Measurements from ENCODE around the gene MBNL2.
"Not testable (repeated sequence)": the region's sequence is repeated elsewhere in the genome, so short reads cannot be mapped to it uniquely, and the experiment has no call there.

- TF ChIP-seq, protein P1, sequence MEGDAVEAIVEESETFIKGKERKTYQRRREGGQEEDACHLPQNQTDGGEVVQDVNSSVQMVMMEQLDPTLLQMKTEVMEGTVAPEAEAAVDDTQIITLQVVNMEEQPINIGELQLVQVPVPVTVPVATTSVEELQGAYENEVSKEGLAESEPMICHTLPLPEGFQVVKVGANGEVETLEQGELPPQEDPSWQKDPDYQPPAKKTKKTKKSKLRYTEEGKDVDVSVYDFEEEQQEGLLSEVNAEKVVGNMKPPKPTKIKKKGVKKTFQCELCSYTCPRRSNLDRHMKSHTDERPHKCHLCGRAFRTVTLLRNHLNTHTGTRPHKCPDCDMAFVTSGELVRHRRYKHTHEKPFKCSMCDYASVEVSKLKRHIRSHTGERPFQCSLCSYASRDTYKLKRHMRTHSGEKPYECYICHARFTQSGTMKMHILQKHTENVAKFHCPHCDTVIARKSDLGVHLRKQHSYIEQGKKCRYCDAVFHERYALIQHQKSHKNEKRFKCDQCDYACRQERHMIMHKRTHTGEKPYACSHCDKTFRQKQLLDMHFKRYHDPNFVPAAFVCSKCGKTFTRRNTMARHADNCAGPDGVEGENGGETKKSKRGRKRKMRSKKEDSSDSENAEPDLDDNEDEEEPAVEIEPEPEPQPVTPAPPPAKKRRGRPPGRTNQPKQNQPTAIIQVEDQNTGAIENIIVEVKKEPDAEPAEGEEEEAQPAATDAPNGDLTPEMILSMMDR (IDR thresholded peaks at IDR 0.05) = not testable (repeated sequence)
- not testable (repeated sequence) for TF ChIP-seq POLR2AphosphoS5 (IDR thresholded peaks at IDR 0.05); POLR2A (IDR thresholded peaks at IDR 0.05; ENCODE audit: low read depth); EP300 (IDR thresholded peaks at IDR 0.05)
These were observed 14.9 kb upstream of the MBNL2 start for GRCh38 chr13:97207252-97207651.
